Suprapubic skin (tissue), 4 donors: ENCODE measurements around the gene CASK. TPM values are rescaled to one million over a fixed set of nuclear protein-coding genes. Genes with fewer than 3 reads are reported as not detected.

Experiments
- DNase-seq, 2 donors: peaks; one replicate each; pipeline ENCODE4 v3.0.0-alpha.2; 2019; ENCODE audit warnings: low spot score in 2 of 2
- H3K27ac ChIP-seq: fragments of 200-600 bp; sonication (generic); one replicate; pipeline ENCODE4 v1.5.1; 2019
- H3K27me3 ChIP-seq: fragments of 200-600 bp; sonication (generic); one replicate; pipeline ENCODE4 v1.5.1; 2019
- H3K36me3 ChIP-seq: fragments of 200-600 bp; sonication (generic); one replicate; pipeline ENCODE4 v1.5.1; 2019
- H3K4me1 ChIP-seq: fragments of 200-600 bp; sonication (generic); one replicate; pipeline ENCODE4 v1.5.1; 2019
- H3K4me3 ChIP-seq: fragments of 200-600 bp; sonication (generic); one replicate; pipeline ENCODE4 v1.5.1; 2019; ENCODE audit warnings: mild to moderate bottlenecking
- H3K9me3 ChIP-seq: fragments of 200-600 bp; sonication (generic); one replicate; pipeline ENCODE4 v1.5.1; 2019
- EP300 ChIP-seq: sonication (generic); formaldehyde crosslinking; IDR thresholded peaks from one replicate; pipeline ENCODE4 v1.6.1; 2017; ENCODE audit warnings: antibody characterized with exemption
- POLR2A ChIP-seq, 2 donors: fragments of 450-650 bp; IDR thresholded peaks; one replicate each; pipeline ENCODE4 v1.6.1; 2017; ENCODE audit warnings: antibody characterized with exemption in 2 of 2, mild to moderate bottlenecking in 2 of 2, moderate library complexity in 2 of 2
- POLR2AphosphoS5 ChIP-seq, 3 donors: sonication (generic); formaldehyde crosslinking; IDR thresholded peaks; one replicate each; pipeline ENCODE4 v1.6.1; 2017; ENCODE audit warnings: antibody characterized with exemption in 3 of 3
- WGBS: methylation state at CpG from one replicate; pipeline ENCODE4 v1.1.5; 2018; 5-methylcytosine and 5-hydroxymethylcytosine counted together
- total RNA-seq, 4 donors: library from RNA; depleted of rRNA; stranded (reverse); fragments of >200 nt; gene quantifications; one replicate each; pipeline ENCODE4 v1.1.0, GENCODE V29; 2016
- TF ChIP-seq, protein P1 (sequence below), 2 donors: fragments of 200-600 bp in 1 of 2; fragments of 450-650 bp in 1 of 2; sonication (generic) in 1 of 2; IDR thresholded peaks; one replicate each; pipeline ENCODE4 v1.5.1; 2016 to 2019; ENCODE audit warnings: antibody characterized with exemption in 2 of 2, mild to moderate bottlenecking in 1 of 2, moderate library complexity in 1 of 2

The CASK gene
- total RNA-seq, 4 donors from 2014 or later = 19.4 to 28.6 (median 25.3) TPM

DNA sequence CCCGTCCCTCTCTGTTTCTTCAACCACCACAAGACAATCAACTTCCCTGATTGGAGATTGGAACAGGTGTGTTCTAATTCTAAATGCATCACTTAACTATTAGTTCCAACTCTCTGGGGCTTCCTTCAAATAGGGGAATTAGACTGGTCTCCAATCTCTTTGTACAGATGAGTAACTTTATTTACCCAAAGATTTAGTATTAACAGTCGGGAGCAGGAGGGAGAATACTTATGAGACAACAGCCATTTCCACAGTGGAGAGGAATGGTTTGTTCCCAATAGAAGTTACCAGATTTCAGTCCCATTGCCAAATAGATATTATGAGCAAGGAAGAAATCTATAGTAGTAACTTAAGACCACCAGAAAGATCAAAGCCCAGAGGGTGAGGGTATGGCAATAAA lies 46.2 kb downstream of the CASK start:
- no peaks in the 10 kb centered on the region for H3K36me3 ChIP-seq
- no peak overlapping the region for H3K4me3 ChIP-seq
- no peaks in the 10 kb centered on the region for H3K9me3 ChIP-seq
- no peak for DNase-seq
- H3K27ac ChIP-seq = no peak overlapping the region
- WGBS = 84% methylated on average over 2 of the region's 2 CpGs
- H3K4me1 ChIP-seq = no peaks in the 10 kb centered on the region
- H3K27me3 ChIP-seq = no peaks in the 10 kb centered on the region
- TF ChIP-seq, protein P1, sequence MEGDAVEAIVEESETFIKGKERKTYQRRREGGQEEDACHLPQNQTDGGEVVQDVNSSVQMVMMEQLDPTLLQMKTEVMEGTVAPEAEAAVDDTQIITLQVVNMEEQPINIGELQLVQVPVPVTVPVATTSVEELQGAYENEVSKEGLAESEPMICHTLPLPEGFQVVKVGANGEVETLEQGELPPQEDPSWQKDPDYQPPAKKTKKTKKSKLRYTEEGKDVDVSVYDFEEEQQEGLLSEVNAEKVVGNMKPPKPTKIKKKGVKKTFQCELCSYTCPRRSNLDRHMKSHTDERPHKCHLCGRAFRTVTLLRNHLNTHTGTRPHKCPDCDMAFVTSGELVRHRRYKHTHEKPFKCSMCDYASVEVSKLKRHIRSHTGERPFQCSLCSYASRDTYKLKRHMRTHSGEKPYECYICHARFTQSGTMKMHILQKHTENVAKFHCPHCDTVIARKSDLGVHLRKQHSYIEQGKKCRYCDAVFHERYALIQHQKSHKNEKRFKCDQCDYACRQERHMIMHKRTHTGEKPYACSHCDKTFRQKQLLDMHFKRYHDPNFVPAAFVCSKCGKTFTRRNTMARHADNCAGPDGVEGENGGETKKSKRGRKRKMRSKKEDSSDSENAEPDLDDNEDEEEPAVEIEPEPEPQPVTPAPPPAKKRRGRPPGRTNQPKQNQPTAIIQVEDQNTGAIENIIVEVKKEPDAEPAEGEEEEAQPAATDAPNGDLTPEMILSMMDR (IDR thresholded peaks at IDR 0.05) = no peak
- no peak for TF ChIP-seq POLR2A (IDR thresholded peaks at IDR 0.05)
- no peak for TF ChIP-seq POLR2AphosphoS5 (IDR thresholded peaks at IDR 0.05)
- no peak for TF ChIP-seq EP300

DNA sequence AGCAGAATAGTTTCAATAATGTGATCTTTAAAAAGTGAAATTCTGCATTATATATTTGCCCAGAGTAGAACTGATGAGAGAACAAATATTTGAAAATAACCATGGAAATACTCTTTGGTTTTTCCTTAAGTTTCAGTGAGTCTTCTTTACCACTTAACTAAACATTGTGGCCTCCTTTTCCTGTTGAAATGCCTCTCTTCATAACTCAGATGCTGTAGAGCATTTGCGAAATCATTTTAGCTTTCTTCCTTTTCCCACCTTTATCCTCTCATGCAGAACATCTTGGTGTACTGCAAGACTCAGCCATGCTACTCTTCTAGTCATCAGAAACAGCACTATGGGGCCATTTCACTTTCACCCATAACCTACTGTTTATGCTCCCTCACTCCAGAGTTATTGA lies 48.2 kb downstream of the CASK start:
- Histone ChIP-seq H3K27ac (no peak overlapping the region), H3K4me1 (no peaks in the 10 kb centered on the region), H3K27me3 (no peaks in the 10 kb centered on the region), H3K36me3 (no peaks in the 10 kb centered on the region), H3K9me3 (no peaks in the 10 kb centered on the region), H3K4me3 (no peak overlapping the region)
- TF ChIP-seq POLR2A (IDR thresholded peaks at IDR 0.05) (no peak), POLR2AphosphoS5 (IDR thresholded peaks at IDR 0.05) (no peak), EP300 (no peak)
- TF ChIP-seq, protein P1 (IDR thresholded peaks at IDR 0.05) = no peak
- no peak for DNase-seq
- WGBS = 92% methylated on average over 1 of the region's 1 CpG

DNA sequence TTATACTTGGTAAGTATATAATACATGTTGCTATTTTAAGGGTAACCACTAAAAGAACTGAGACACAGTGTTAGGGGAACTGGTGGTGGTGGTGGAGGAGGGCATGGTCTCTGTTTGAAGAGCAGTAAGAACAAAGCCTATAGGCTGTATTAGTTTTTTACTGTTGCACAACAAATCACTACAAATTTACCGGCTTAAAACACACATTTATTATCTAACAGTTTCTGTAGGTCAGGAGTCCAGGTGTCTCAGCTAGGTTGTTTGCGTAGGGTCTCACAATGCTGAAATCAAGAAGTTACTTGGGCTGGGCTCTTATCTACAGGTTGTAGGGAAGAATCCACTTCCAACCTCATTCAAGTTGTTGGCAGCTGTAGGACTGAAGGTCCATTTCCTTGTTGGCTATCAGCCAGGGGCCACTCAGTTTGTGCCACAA lies 52.6 kb downstream of the CASK start:
- TF ChIP-seq, protein P1 (IDR thresholded peaks at IDR 0.05) = no peak
- WGBS = 85% methylated on average over 2 of the region's 2 CpGs
- Histone ChIP-seq H3K4me3 (no peak overlapping the region), H3K4me1 (peaks cover 4% of the 10 kb centered on the region), H3K27ac (no peak overlapping the region), H3K27me3 (no peaks in the 10 kb centered on the region), H3K36me3 (no peaks in the 10 kb centered on the region), H3K9me3 (no peaks in the 10 kb centered on the region)
- no peak for DNase-seq

DNA sequence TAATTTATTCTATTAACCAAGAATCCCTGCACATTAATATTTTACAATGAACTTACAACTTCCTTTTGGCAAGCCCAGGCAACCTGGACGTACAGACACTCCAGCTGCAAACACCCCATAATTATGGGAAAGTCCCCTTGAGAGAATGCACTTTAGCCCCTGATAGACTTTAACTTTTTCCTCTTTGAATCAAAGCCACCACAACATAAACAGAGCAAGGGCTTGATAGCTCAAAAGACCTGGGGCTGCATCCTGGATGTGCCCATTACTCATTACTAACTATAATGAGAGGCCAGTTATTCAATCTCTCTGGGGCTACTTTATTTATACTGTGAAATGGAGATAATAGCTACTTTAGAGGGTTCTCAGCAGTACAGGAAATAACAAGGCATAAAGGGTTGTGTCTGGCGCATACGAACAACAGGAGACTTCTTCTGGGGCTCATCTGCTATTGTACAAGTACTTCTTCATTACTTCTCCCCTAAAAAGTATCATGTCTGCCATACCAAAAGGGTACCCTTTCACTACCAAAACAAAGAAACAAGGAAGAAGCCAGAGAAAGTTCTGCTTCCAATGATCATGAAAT lies 54.9 kb downstream of the CASK start:
- Histone ChIP-seq H3K9me3 (no peaks in the 10 kb centered on the region), H3K36me3 (no peaks in the 10 kb centered on the region), H3K4me1 (peaks cover 4% of the 10 kb centered on the region), H3K4me3 (no peak overlapping the region), H3K27ac (no peak overlapping the region), H3K27me3 (no peaks in the 10 kb centered on the region)
- DNase-seq = no peak
- TF ChIP-seq EP300 = no peak
- TF ChIP-seq, protein P1 (IDR thresholded peaks at IDR 0.05) = no peak
- no peak for TF ChIP-seq POLR2A (IDR thresholded peaks at IDR 0.05)
- no peak for TF ChIP-seq POLR2AphosphoS5 (IDR thresholded peaks at IDR 0.05)
- WGBS = 80% methylated on average over 3 of the region's 3 CpGs

DNA sequence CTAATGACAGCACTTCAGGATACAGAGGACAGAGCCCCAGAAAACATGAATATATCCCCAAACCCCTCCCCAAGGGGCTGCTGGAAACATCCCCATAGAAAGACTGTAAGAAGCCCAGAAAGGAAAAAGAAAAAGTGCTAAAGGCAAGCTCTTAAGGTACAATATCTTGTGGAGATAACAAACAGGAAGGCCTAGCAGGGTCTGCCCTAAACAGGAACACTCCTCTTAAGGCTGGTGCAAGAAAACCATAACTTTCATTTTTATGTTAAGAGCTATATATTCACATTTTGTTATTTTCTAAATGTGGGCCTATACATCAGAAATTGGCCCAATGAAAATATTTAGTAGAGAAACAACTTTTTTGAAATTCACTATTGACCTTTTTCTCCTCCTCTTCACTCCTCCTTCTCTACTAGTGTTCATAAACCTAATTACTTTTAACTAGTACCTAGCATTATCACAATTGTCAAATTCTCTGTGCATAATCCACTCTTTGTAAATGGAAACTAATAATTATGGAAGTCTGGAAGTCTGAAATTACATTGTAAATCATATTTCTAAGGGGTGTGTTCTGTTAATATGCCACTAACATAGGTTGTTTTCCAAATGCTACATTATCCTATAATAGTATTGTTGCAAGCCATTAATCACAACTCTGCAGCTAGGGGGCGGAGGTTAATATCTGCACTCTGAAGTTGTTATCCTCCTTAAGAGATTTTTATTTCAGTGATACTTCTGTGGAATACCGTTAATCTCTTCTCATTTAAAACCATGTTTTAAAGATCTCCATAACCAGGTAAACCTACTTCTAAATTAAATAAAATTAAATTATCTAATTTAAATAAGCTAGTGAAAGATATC lies 59.8 kb downstream of the CASK start:
- Histone ChIP-seq H3K9me3 (no peaks in the 10 kb centered on the region), H3K36me3 (no peaks in the 10 kb centered on the region), H3K4me1 (peaks cover 4% of the 10 kb centered on the region), H3K27me3 (no peaks in the 10 kb centered on the region), H3K4me3 (no peak overlapping the region), H3K27ac (no peak overlapping the region)
- no peak for DNase-seq
- WGBS = 74% methylated on average over 2 of the region's 2 CpGs
- TF ChIP-seq POLR2A (IDR thresholded peaks at IDR 0.05) (no peak), POLR2AphosphoS5 (IDR thresholded peaks at IDR 0.05) (no peak), EP300 (no peak)
- TF ChIP-seq, protein P1 (IDR thresholded peaks at IDR 0.05) = no peak
